ENCODE results near the gene CELF4.

The CELF4 gene

DNA sequence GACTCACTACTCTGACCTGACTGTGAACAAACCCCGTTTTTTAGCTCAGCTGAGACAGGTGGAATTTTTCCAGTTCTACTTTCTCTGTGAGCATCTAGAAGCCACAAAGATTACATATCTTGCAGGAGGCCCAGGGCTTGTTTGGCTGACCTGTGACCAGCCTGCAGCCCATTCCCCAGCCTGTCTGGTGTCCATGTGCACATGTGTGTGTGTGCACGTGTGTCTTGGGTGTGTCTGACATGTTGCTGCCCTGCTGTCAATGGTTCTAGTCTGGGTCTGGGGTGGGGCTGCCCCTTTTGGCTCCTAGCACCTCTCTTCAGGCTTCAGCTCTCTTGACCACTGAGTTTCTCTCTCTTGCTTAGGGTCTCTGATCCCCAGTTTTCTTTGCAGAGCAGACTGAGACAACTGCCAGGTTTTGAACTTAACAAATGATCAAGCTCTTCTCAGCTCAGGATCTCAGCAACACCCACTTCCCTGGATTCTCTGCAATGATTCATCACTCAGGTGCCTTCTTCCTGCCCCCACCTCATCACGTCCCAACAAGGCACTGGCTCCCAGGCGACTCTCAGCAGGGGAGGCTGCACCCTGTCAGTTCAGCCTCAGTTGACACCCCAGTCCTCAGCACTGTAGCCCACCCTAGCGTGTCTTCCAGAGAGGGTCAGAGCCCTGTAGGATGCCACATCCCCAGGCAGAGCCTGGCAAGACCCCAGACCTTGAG, 130.3 kb downstream of the CELF4 start:
- no peak overlapping the region for H3K4me3 ChIP-seq (ENCODE audit: low read depth, low read length)
- TF ChIP-seq, protein P1, sequence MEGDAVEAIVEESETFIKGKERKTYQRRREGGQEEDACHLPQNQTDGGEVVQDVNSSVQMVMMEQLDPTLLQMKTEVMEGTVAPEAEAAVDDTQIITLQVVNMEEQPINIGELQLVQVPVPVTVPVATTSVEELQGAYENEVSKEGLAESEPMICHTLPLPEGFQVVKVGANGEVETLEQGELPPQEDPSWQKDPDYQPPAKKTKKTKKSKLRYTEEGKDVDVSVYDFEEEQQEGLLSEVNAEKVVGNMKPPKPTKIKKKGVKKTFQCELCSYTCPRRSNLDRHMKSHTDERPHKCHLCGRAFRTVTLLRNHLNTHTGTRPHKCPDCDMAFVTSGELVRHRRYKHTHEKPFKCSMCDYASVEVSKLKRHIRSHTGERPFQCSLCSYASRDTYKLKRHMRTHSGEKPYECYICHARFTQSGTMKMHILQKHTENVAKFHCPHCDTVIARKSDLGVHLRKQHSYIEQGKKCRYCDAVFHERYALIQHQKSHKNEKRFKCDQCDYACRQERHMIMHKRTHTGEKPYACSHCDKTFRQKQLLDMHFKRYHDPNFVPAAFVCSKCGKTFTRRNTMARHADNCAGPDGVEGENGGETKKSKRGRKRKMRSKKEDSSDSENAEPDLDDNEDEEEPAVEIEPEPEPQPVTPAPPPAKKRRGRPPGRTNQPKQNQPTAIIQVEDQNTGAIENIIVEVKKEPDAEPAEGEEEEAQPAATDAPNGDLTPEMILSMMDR (IDR thresholded peaks at IDR 0.05; ENCODE audit: low read depth, low read length, missing control alignments), result no peak
- no peak for DNase-seq (ENCODE audit: low read depth)

DNA sequence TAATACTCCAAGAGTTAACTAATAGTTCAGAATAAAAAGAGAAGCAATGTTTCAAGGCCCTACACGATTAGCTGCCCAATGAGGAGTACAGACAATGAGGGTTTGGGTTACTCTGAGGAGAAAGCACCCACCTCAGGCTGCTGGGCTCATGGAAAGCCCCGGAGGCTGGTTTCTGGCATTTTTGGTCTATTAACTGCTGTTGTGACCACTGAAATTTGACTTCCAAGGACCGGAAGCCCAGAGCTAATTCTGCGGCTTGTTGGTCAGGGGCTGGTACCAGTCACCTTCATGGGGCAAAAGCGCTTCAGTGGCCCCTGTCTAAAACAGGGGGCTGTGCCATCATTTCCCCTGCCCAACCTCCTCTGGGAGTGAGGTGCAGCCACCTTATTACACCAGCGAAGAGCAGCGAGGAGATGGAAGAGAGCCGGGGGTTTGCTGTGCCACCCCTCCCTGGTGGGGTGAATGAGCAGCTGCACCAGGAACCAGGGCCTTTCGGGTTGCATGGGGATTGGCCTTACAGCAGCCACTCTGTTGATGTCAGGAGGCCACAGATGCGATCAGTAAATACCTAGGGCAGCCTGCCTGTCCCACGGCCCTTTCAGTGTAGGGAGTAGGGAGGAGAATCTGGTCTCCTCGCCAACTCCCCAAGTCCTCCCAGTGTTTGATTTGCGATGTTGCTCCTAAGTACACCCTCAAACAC, 131.3 kb downstream of the CELF4 start:
- TF ChIP-seq, protein P1 (IDR thresholded peaks at IDR 0.05; ENCODE audit: low read depth, low read length, missing control alignments), result no peak
- no peak for DNase-seq (ENCODE audit: low read depth)
- no peak overlapping the region for H3K4me3 ChIP-seq (ENCODE audit: low read depth, low read length)

DNA sequence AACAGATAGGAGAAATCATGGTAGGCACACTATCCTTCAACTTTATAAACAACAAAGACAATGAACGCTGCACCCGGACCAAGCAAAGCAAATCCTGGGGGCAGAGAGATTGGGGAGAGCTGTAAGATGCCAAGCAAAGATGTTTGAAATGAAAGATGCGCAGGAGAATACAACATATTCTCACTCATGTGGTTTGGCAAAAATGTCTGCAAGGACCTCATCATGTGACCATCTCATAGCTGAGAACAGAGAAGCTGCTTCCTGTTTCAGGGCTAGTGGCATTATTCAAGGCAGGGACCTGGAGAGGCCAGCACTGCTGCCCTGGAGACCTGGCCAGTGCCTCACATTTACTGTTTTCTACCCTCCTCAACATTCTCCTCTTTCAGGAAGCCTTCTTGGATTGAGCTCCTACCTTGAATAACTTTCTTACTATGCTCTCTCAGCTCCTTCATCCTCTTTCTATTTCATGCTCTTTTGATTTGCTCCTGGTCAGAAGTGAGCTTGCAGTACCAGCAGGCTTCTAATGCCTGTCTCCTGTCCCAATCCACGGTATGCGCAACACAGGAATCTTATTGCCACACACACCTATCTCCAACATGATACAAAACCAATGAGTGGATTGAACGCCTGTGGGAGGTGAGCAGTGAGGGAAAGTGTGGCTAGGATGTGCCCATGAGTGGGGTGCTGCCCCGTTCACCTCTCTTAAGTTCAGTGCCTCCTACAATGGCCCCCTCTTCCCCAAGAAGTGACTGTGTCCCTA, 133.0 kb downstream of the CELF4 start:
- TF ChIP-seq, protein P1 (IDR thresholded peaks at IDR 0.05; ENCODE audit: low read depth, low read length, missing control alignments), result no peak
- no peak overlapping the region for H3K4me3 ChIP-seq (ENCODE audit: low read depth, low read length)
- no peak for DNase-seq (ENCODE audit: low read depth)

DNA sequence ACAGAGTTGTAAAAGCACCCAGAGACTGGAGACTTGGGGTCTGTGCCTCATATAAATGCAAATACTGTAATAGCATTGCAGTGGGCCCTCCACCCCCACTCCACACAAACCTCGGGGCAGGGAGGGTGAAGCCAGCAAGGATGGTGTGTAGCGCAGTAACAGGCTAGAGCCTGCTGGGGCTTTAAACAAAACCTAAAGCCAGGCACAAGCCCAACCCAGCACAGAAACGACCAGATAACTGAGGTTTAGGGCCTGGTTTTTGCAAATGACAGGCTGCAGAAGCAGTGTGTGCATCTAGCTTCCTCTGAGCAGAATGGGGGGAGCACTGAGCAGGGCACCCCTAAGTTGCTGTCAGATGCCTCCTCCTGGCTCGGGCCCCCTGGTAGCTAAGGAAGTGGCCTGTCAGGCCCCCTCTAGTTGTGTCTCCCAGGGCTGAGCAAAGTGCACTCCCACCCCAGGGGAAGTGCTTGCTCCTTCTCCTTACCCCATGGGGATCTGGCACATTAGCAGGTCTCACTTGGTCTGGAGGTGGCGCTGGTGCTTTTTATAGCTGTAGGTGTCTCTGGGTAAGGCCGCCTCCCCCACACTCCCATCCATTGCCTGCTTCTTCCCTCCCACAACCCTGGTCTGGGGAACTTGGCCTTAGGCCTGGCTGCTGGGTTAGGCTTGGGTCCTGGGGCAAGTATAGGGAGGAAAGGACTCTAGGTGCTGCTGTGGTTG, 135.1 kb downstream of the CELF4 start:
- TF ChIP-seq, protein P1 (IDR thresholded peaks at IDR 0.05; ENCODE audit: low read depth, low read length, missing control alignments), result no peak
- DNase-seq (ENCODE audit: low read depth), result no peak
- H3K4me3 ChIP-seq (ENCODE audit: low read depth, low read length), result no peak overlapping the region

DNA sequence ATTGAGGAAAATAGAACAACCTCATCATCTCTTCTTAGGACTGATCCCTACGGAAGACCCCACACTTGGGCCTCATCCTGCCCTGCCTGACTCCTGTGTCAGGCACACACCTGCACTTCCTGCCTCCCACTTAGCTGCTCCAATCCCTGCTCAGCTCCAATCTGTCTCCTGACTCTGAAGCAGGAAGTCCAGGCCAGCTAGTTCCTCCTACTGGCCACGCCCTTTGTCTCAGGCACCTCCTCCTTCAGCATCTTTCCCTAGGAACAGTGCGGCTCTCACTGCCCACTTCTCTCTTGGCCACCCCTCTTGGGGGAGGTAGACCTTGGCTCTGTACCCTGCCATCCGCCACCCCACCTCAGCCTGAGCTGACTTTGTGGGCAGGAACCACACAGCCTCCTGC, 135.8 kb downstream of the CELF4 start:
- TF ChIP-seq, protein P1 (IDR thresholded peaks at IDR 0.05; ENCODE audit: low read depth, low read length, missing control alignments), result no peak
- no peak overlapping the region for H3K4me3 ChIP-seq (ENCODE audit: low read depth, low read length)
- DNase-seq (ENCODE audit: low read depth), result no peak

DNA sequence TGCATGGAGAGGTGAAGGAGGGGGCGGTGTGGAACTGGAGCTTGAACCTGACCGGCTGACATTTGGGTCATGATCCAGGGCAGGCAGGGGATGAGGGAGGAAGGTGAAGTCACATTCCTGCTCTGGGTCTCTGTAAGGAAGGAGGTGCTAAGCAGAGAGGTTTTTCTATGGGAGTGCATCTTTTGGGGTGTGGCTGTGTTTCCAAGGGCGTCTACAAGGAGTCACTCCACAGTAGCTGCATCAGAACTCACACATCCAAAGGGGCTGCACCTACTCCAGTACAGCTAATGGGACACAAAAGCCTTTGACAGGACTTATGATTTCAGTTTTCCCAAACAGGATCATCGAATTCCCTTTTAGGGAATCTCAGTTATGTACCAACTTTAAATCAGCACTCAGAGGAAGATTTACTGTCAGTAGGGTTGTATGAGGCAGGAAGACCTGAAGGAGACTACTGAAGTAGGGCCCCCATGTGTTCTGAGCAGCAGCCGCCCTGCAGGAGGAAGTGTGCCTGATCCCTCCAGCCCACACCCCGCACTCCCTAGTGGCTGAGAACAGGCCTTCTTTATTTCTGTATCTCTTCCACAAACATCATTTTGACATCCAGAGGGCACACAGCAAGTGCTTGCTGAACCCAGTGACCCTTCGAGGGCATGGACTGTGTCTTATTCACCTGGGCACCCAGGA, 137.2 kb downstream of the CELF4 start:
- DNase-seq (ENCODE audit: low read depth), result no peak
- no peak overlapping the region for H3K4me3 ChIP-seq (ENCODE audit: low read depth, low read length)
- TF ChIP-seq, protein P1 (IDR thresholded peaks at IDR 0.05; ENCODE audit: low read depth, low read length, missing control alignments), result no peak

All from GM12864 (cell line).